Skin of body (tissue), 2 donors: ENCODE results near the gene TTLL1. TPM values are rescaled to one million over a fixed set of nuclear protein-coding genes. Genes with fewer than 3 reads are reported as not detected.
A peak's percentile ranks its signal among the peaks of the same experiment; 100 is the strongest.
"Not testable (repeated sequence)": the region's sequence is repeated elsewhere in the genome, so short reads cannot be mapped to it uniquely, and the experiment has no call there.

ENCODE experiments used
- DNase-seq: peaks from one replicate; lab custom pipeline; 2025; lab: John Stamatoyannopoulos, UW
- total RNA-seq: library from RNA; depleted of rRNA; stranded (reverse); fragments of >200 nt; gene quantifications from one replicate; pipeline ENCODE4 v1.2.3, GENCODE V29; 2014

Gene TTLL1
- total RNA-seq, 1 donor from 2014 or later = 4.4 TPM

GRCh38 chr22:43077121-43077877 is 11.9 kb downstream of the TTLL1 start:
- no peak for DNase-seq

GRCh38 chr22:43066844-43067385 is 22.3 kb downstream of the TTLL1 start:
- DNase-seq = no peak

GRCh38 chr22:43066134-43066533 is 23.1 kb downstream of the TTLL1 start:
- no peak for DNase-seq

DNA sequence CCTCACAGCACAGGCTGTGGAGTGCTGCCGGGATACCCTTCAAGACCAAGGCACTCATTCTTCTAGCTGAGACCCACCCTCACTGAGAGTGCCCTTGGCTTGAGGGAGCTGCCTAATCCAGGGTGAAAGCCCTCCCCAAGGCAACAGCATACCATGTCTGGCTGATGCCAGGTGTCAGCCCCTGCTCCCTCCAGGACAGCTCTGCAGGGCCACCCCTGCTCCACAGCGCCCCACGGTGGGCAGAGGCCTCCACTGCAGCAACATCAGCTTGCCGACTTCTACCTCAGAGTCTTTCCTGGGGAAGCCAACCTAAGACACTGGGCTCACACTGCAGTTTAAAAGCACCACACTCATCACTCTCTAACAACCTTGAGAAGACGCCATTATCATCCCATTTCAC is 29.0 kb downstream of the TTLL1 start:
- no peak for DNase-seq

- no peak for DNase-seq
Observed at GRCh38 chr22:43057641-43058040, 31.6 kb downstream of the TTLL1 start.

DNA sequence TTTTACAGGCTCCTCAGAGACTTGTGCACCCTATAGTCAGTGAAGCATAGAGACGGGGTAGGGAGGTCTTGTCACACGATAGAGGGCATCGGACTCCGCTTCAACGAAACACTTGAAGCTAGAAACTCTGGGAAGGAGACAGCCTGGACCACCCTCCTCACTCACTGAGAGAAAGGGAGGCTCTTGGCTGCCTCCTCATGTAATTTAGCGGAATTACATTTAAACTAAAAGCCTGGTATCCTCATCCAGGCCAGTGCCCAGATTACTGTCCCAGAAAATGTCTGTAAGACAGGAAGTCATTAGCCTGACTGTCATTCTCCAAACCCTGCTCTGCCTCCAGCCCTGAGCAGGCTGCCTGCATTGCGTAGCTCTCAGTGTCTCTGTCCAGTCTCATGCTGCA is 36.0 kb downstream of the TTLL1 start:
- no peak for DNase-seq

GRCh38 chr22:43050995-43051394 is 38.2 kb downstream of the TTLL1 start:
- DNase-seq = no peak

GRCh38 chr22:43047605-43048004 is 41.6 kb downstream of the TTLL1 start:
- DNase-seq = no peak

DNA sequence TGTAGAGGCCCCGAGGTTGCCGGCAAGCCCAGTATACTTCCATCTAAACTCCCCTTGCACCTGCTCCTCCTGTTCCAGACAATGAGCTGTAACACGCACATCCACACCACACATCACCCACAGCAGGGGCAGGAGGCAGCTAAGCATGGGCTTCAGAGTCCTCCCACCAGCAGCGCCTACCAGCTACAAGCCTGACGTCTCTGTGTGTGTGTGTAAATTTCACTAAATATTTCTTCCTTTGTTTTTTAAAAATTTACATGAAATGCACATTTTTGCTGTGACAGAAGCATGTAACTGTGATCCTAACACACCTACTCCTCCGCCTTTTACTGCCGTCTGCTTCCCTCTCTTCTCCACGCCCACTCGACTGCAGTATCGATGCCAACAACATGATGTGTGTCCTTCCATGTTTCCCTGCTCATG is 44.9 kb downstream of the TTLL1 start:
- no peak for DNase-seq

- DNase-seq = peak; percentile 68
Observed at GRCh38 chr22:43042101-43042780, 47.0 kb downstream of the TTLL1 start.

- DNase-seq = no peak
Observed at GRCh38 chr22:43039800-43040199, 49.4 kb downstream of the TTLL1 start.

DNA sequence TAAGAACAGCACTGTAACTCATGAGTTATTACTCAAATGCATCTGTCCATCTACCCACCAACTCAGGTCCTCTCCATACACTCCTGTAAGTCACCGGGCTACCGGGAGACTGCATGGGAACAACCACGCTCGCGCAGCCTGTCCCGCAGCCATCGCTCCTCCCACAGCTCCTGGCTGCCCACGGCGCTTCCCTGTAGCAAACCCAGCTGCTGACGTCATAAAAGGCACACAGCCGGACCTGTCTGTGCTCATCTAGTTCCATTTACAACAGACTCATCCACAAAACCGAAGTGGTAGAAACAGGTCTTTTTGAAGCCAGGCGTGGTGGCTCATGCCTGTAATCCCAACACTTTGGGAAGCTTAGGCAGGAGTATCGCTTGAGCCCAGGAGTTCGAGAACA is 50.9 kb downstream of the TTLL1 start:
- DNase-seq = no peak

GRCh38 chr22:43036282-43036829 is 52.8 kb downstream of the TTLL1 start:
- DNase-seq = peak; percentile 87

DNA sequence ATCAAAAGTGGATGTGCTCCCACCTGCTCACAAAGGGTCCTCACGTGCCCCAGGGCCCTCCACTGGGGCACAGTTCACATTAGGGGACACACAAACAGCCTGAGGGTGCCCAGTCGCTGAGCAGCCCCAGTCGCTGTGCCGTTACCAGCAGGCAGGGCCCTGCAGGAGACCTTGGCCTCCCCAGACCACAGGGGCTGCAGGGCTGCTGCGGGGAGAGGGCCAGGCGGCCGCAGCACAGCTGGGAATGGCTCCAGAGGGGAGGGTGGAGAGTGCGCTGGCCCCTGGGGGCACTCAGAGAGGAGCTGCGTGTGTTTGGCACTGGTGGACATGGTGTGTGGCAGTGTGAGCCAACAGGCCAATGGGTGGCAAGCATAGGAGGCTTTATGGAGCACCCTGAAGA is 53.9 kb downstream of the TTLL1 start:
- DNase-seq = no peak

- DNase-seq = no peak
Observed at GRCh38 chr22:43031617-43032016, 57.6 kb downstream of the TTLL1 start.

- DNase-seq = no peak
Observed at GRCh38 chr22:43018615-43019014, 70.6 kb downstream of the TTLL1 start.

DNA sequence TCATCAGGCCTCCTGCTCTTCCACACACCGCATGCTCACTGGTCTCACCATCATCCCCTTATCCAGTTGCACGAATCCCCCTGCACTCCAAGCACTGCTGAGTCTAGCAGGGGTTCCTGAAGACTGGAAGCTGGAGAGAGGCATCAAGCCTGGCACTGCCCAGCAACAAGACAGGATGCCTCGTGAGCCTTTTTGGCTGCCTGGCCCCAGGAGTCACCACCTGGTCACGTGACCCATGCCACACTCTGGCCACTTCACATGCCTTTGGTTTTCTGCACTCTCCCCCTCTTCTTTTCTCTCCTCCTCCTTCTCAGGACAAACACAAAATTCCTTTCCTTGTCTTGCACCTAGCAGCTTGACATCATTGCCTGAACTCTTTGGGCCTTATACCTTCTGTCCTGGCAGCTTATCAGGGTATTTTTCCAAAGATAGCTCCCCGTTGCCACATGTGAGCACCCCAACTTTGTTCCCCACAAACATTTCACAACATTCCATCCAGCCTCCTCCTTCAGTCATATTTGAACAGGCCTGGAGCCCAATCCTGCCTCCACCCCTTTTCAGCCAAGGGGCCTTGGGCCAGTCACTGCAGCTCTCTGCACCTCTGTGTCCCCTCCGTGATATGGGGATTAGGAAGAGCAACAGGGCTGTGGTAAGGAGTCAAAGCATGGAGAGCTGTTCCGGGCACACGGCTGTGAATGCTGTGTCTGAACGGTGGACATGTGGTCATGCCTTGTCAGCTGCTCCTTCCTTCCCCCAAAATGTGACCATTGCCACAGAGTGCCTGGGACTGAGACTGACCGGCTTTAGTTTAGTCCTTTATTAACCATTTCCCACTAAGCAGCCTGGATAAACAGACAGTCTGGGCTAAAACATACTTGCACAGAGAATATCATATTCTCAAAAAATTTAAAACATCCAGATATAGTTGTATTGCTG is 71.4 kb downstream of the TTLL1 start:
- no peak for DNase-seq

DNA sequence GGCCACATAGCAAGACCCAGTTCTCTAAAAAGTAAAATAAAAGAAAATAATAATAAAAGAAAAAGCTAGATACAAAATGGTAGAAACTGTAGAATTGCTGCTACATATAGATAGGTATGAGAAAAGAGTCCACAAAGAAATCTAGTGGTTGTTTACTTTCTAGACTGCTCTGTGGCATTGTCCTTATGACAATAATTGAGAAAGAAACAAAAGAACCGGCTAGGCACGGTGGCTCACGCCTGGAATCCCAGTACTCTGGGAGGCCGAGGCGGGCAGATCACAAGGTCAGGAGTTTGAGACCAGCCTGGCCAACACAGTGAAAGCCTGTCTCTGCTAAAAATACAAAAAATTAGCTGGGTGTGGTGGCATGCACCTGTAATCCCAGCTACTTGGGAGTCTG is 73.0 kb downstream of the TTLL1 start:
- not testable (repeated sequence) for DNase-seq

- DNase-seq = no peak
Observed at GRCh38 chr22:43015677-43016042, 73.5 kb downstream of the TTLL1 start.

- DNase-seq = peak; percentile 95
Observed at GRCh38 chr22:43014869-43015676, 74.1 kb downstream of the TTLL1 start, which contains the start of gene PACSIN2. Gene PACSIN2 (minus strand): TSS chr22:43015149. CDS start chr22:42912080, 103,069 bp downstream.
